LNCAP (cell line): ENCODE data around the gene CDH22.

Experiments
- CTCF ChIP-seq: fragments of 450-650 bp; IDR thresholded peaks from 2 replicates; pipeline ENCODE4 v1.5.1; 2017; ENCODE audit warnings: mild to moderate bottlenecking

CDH22 gene

GRCh38 chr20:46176739-46177378 lies 131.4 kb downstream of the CDH22 start:
- no peak for TF ChIP-seq CTCF

- no peak for TF ChIP-seq CTCF
Observed at GRCh38 chr20:46175127-46175494, 133.2 kb downstream of the CDH22 start.

DNA sequence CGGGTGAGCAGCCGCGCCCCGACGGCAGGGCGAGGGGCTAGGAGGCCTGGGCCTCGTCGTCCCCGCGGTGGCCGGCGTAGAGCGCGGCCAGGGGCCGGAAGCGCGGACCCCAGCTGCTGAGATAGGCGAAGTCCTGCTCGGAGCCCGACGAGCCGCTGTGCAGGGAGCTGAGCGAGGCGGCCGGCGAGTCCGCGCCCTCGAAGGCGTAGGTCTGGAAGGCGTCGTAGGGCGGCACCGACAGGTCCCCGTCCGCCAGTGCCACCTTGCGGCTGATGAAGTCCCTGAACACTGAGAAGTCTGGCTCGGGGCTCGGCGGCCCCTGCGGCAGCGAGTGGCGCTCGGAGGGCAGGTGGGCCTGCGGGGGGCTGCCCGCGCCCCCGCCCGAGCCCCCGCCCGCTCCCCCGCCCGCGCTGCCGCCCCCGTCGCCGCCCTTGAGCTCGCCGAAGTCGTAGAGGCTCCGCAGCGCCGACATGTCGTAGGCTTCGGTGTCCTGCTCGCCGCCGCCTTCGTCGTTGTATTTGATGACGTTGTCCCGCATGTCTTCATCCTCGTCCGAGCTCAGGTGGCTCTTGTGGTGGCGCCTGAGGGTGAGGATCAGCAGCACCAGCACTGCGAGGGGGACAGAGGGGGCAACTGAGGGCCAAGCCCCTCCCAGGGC lies 133.7 kb downstream of the CDH22 start:
- TF ChIP-seq CTCF: peak; percentile 47

DNA sequence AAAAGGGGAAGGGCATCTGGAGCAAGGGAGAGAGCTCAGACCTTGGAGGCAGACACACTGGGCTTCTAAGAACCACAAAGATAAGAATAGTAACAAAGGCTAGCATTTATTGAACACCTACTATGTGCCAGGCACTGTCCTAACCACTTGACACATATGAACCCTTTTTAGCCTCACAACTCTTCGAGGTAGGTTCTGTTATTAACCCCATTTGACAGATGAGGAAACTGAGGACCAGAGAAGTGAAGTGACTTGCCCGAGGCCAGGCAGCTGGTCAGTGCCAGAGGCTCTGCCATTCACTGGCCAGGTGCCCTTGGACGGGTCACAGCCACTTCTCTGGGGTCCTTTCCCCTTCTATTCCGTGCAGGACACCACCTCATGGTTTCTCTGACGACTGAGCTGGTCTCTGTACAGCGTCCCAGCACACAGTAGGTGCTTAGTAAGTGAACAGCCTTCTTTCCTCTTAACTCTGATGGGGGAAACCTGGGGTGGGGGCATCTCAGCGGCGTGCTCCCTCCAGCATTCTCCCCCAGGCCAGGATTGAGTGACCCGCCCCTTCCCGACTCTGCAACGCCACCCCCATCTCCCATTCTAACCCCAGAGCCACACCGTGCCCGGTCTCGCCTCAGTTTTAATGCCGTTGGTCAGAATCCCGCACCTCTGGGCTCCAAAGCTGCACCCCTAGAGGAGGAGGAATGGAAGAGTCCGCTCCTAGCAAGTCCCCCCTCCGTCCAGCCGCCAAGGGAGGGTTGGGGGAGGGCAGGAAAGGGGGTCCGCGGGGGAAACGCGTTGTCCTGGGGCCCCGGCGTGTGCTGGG lies 134.4 kb downstream of the CDH22 start:
- no peak for TF ChIP-seq CTCF

DNA sequence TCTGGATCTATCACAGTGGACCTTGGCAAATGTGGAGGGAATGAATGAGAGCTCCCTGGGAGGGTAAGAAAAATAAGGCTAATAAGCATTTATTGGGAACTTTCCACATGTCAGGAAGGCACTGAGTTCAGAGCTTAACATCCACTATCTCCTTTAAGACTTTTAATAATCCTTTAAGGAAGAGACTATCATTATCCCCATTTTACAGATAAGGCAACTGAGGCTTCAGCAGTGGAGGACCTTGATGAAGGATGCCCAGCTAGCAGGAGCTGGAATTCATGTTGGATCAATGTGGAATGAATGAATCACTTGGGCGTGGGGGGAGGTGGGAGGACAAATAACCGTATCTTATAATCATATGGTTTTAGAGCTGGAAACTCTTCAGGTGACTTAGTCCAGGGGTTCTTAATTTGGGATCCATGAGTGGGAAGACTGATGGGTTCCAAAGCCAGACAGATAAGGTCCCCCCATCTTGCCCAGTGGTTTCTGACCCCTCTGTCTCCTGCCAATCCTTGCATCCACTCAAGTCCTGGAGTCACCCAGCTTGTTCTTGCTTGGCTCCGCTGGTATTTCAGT lies 135.2 kb downstream of the CDH22 start:
- TF ChIP-seq CTCF: no peak

DNA sequence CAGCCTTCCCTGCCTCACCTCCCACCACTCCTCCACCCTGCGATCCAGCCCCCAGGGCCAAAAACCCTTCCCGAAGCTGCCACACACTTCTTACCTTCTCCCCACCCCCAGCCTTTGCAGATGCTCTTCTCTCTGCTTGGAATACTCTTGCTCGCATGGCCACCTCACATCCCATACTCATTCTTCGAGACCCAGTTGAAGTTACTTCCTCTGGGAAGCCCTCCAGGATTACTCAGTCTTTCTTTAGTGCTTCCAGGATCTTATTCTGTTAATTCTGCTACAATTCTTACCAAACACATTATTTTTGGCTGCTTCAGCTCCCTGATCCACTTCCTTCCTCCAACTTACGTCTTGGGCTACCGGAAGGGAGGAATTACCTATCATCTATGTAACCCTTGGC lies 135.8 kb downstream of the CDH22 start:
- no peak for TF ChIP-seq CTCF

DNA sequence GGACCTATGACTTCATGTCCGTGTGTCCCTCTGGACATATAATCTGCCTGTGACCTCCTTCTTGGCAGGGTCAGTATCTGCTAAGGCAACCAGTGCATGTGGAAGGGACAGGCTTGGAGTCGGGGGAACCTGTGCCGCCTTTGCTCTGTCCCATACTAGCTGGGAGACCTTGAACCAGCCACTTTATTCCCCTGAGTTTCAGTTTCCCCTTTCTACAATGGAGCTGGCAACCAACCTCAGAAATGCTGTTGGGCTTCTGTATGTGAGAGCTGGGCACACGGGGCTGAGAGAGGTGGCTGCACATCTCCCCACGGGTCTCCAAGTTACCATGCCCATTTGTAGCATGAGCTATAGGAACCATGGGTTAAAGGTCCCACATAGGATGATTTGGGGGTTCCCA lies 136.4 kb downstream of the CDH22 start:
- TF ChIP-seq CTCF: no peak
